Uterus (tissue), 2 donors: ENCODE data around the gene FSIP1.

ENCODE experiments used
- CTCF ChIP-seq, 4 experiments: fragments of 200-600 bp in 2 of 4; fragments of 450-650 bp in 2 of 4; sonication (generic) in 2 of 4; IDR thresholded peaks; one replicate each; pipeline ENCODE4 v1.5.1; 2016 to 2019; ENCODE audit warnings: antibody characterized with exemption in 4 of 4, mild to moderate bottlenecking in 2 of 4, moderate library complexity in 1 of 4
- POLR2A ChIP-seq, 2 donors: fragments of 450-650 bp; IDR thresholded peaks; one replicate each; pipeline ENCODE4 v1.6.1; 2016; ENCODE audit warnings: antibody characterized with exemption in 2 of 2, mild to moderate bottlenecking in 1 of 2, moderate library complexity in 1 of 2

DNA sequence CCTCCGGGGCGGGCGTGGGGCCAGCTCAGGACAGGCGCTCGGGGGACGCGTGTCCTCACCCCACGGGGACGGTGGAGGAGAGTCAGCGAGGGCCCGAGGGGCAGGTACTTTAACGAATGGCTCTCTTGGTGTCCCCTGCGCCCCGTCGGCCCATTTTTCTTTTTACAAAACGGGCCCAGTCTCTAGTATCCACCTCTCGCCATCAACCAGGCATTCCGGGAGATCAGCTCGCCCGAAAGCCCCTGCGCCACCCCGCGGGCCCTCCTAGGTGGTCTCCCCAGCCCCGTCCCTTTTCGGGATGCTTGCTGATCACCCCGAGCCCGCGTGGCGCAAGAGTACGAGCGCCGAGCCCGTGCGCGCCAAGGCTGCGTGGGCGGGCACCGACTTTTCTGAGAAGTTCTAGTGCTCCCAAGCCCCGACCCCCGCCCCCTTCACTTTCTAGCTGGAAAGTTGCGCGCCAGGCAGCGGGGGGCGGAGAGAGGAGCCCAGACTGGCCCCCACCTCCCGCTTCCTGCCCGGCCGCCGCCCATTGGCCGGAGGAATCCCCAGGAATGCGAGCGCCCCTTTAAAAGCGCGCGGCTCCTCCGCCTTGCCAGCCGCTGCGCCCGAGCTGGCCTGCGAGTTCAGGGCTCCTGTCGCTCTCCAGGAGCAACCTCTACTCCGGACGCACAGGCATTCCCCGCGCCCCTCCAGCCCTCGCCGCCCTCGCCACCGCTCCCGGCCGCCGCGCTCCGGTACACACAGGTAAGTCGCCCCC lies 202.0 kb downstream of the FSIP1 start, which contains the start of gene THBS1:
- no peak for TF ChIP-seq CTCF (IDR thresholded peaks at IDR 0.05)
- TF ChIP-seq POLR2A (IDR thresholded peaks at IDR 0.05), result peak; percentile 82 to 97
